Head of caudate nucleus (tissue), 42 donors: Measurements from ENCODE around the gene RGS17.

Experiments used
- DNase-seq, 42 donors: peaks; one replicate each; pipeline versions ENCODE4 v3.0.0 to v3.0.0-alpha.2; 2020 to 2021; ENCODE audit warnings: mixed read lengths in 7 of 42
- intact Hi-C: fragments of 100-400 bp; cut with DNase I; formaldehyde crosslinking; loops from one replicate; pipeline ENCODE4 v1.15.0; 2022

Gene RGS17

GRCh38 chr6:153090241-153090930, 40.7 kb downstream of the RGS17 start:
- DNase-seq = no peak
- intact Hi-C loops = no loop called here

- DNase-seq = no peak
- intact Hi-C loops = no loop called here
Measured at GRCh38 chr6:153088796-153089195, 42.3 kb downstream of the RGS17 start.

GRCh38 chr6:153087436-153087835, 43.6 kb downstream of the RGS17 start:
- intact Hi-C loops = no loop called here
- no peak for DNase-seq

GRCh38 chr6:153086225-153086990, 44.7 kb downstream of the RGS17 start:
- DNase-seq = no peak
- intact Hi-C loops = no loop called here

GRCh38 chr6:153085239-153085638, 45.8 kb downstream of the RGS17 start:
- no peak for DNase-seq
- intact Hi-C loops = no loop called here

- intact Hi-C loops = no loop called here
- no peak for DNase-seq
Measured at GRCh38 chr6:153084393-153084792, 46.7 kb downstream of the RGS17 start.

GRCh38 chr6:153083869-153084268, 47.2 kb downstream of the RGS17 start:
- intact Hi-C loops = no loop called here
- DNase-seq = no peak

- no peak for DNase-seq
- intact Hi-C loops = no loop called here
Measured at GRCh38 chr6:153081914-153082313, 49.2 kb downstream of the RGS17 start.

GRCh38 chr6:153076431-153076830, 54.7 kb downstream of the RGS17 start:
- intact Hi-C loops = no loop called here
- DNase-seq = no peak

GRCh38 chr6:153074761-153075160, 56.3 kb downstream of the RGS17 start:
- no peak for DNase-seq

GRCh38 chr6:153073841-153074240, 57.2 kb downstream of the RGS17 start:
- no peak for DNase-seq
- intact Hi-C loops = no loop called here

More at GRCh38 chr6:153074761-153075160, 56.3 kb downstream of the RGS17 start:
- intact Hi-C loops = no loop called here

GRCh38 chr6:153070756-153071155, 60.3 kb downstream of the RGS17 start:
- intact Hi-C loops = no loop called here
- DNase-seq = no peak

GRCh38 chr6:153069897-153070296, 61.2 kb downstream of the RGS17 start:
- peak in 8 of 42 donors; percentile 2 to 48 (median 12) for DNase-seq
- intact Hi-C loops = no loop called here

GRCh38 chr6:153065222-153065621, 65.9 kb downstream of the RGS17 start:
- intact Hi-C loops = no loop called here

GRCh38 chr6:153063936-153064335, 67.1 kb downstream of the RGS17 start:
- no peak for DNase-seq
- intact Hi-C loops = no loop called here

More at GRCh38 chr6:153065222-153065621, 65.9 kb downstream of the RGS17 start:
- DNase-seq = no peak

GRCh38 chr6:153062516-153062915, 68.6 kb downstream of the RGS17 start:
- no peak for DNase-seq
- intact Hi-C loops = no loop called here

- intact Hi-C loops = no loop called here
- DNase-seq = no peak
Measured at GRCh38 chr6:153059757-153060156, 71.3 kb downstream of the RGS17 start.

GRCh38 chr6:153059311-153059710, 71.8 kb downstream of the RGS17 start:
- no peak for DNase-seq
- intact Hi-C loops = no loop called here

GRCh38 chr6:153058909-153059308, 72.2 kb downstream of the RGS17 start:
- intact Hi-C loops = no loop called here
- no peak for DNase-seq

- intact Hi-C loops = no loop called here
- no peak for DNase-seq
Measured at GRCh38 chr6:153058291-153058690, 72.8 kb downstream of the RGS17 start.

- no peak for DNase-seq
- intact Hi-C loops = no loop called here
Measured at GRCh38 chr6:153056308-153056707, 74.8 kb downstream of the RGS17 start.
